Measurements from ENCODE around the gene IQGAP2. TPM values are rescaled to one million over a fixed set of nuclear protein-coding genes. Genes with fewer than 3 reads are reported as not detected.

The IQGAP2 gene
- total RNA-seq, 1 donor from 2014 or later, result 8.8 TPM

- ChIA-PET POLR2A (interaction anchor here (1.0 kb wide), 1 partner anchor 13 kb away, joined by 3 read pairs; no protein-coding TSS in a partner anchor), CTCF (interaction anchor here (0.6 kb wide), 1 partner anchor 1275 kb away, joined by 3 read pairs; no protein-coding TSS in a partner anchor)
- Mint-ChIP-seq H3K27me3 (peaks cover 3% of the 10 kb centered on the region), H3K9me3 (peaks cover 15% of the 10 kb centered on the region), H3K36me3 (ENCODE audit: low read depth) (no peaks in the 10 kb centered on the region), H3K27ac (no peak overlapping the region), H3K4me3 (peak overlapping the region; percentile 47), H3K4me1 (no peaks in the 10 kb centered on the region)
- intact Hi-C loops (cut with micrococcal nuclease), result no loop called here
- no peak for TF ChIP-seq CTCF (IDR thresholded peaks at IDR 0.05)
- DNase-seq (no peak), ATAC-seq (ENCODE audit: low read depth) (peak; percentile 10)
These were observed 329.4 kb downstream of the IQGAP2 start for GRCh38 chr5:76732405-76733048.

GRCh38 chr5:76733049-76733417 lies 329.9 kb downstream of the IQGAP2 start:
- H3K4me3 Mint-ChIP-seq, result peak overlapping the region; percentile 47
- no peaks in the 10 kb centered on the region for H3K36me3 Mint-ChIP-seq (ENCODE audit: low read depth)
- TF ChIP-seq CTCF (IDR thresholded peaks at IDR 0.05), result no peak
- intact Hi-C loops (cut with micrococcal nuclease), result no loop called here
- H3K4me1 Mint-ChIP-seq, result no peaks in the 10 kb centered on the region
- ChIA-PET CTCF (no interaction called here), POLR2A (interaction anchor here (1.0 kb wide), 1 partner anchor 14 kb away, joined by 3 read pairs; no protein-coding TSS in a partner anchor)
- ATAC-seq (ENCODE audit: low read depth) (peak; percentile 67), DNase-seq (no peak)
- H3K9me3 Mint-ChIP-seq, result peaks cover 15% of the 10 kb centered on the region
- H3K27ac Mint-ChIP-seq, result no peak overlapping the region
- H3K27me3 Mint-ChIP-seq, result peaks cover 3% of the 10 kb centered on the region

- Mint-ChIP-seq H3K9me3 (no peaks in the 10 kb centered on the region), H3K4me1 (peaks cover 7% of the 10 kb centered on the region), H3K4me3 (no peak overlapping the region), H3K27me3 (peaks cover 3% of the 10 kb centered on the region), H3K36me3 (ENCODE audit: low read depth) (no peaks in the 10 kb centered on the region), H3K27ac (no peak overlapping the region)
- no peak for ATAC-seq (ENCODE audit: low read depth)
- DNase-seq, result no peak
- intact Hi-C loops (cut with micrococcal nuclease), result no loop called here
- ChIA-PET POLR2A (no interaction called here), CTCF (no interaction called here)
- TF ChIP-seq CTCF (IDR thresholded peaks at IDR 0.05), result no peak
These were observed 332.9 kb downstream of the IQGAP2 start for GRCh38 chr5:76735762-76736545.

- Mint-ChIP-seq H3K27ac (no peak overlapping the region), H3K36me3 (ENCODE audit: low read depth) (no peaks in the 10 kb centered on the region), H3K27me3 (peaks cover 3% of the 10 kb centered on the region), H3K4me1 (peaks cover 7% of the 10 kb centered on the region), H3K9me3 (no peaks in the 10 kb centered on the region), H3K4me3 (no peak overlapping the region)
- TF ChIP-seq CTCF (IDR thresholded peaks at IDR 0.05), result no peak
- CTCF ChIA-PET, result no interaction called here
- POLR2A ChIA-PET, result interaction anchor here (0.7 kb wide), 1 partner anchor 38 kb away, joined by 3 read pairs; no protein-coding TSS in a partner anchor
- intact Hi-C loops (cut with micrococcal nuclease), result no loop called here
- DNase-seq, result no peak
- ATAC-seq (ENCODE audit: low read depth), result no peak
These were observed 333.8 kb downstream of the IQGAP2 start for GRCh38 chr5:76736679-76737556.

Data from activated B cell treated with CpG ODN at 0.5 μM for 24 hours (primary cell).